Naive thymus-derived CD4-positive, alpha-beta T cell (primary cell): ENCODE results near the gene REM2. TPM values are rescaled to one million over a fixed set of nuclear protein-coding genes. Genes with fewer than 3 reads are reported as not detected.

Source experiments
- ATAC-seq: fragments of 150-1000 bp; cut with Tn5 transposase; 2 replicates; pipeline ENCODE4 v1.10.0; 2021; ENCODE audit warnings: mild to moderate bottlenecking, moderate library complexity
- CTCF ChIA-PET: fragments of 350-600 bp; sonication (Branson Sonifier 250); formaldehyde crosslinking; loops from one replicate; lab custom pipeline; 2021; ENCODE audit warnings: antibody characterized with exemption; lab: Charles Lee
- POLR2A ChIA-PET: fragments of 350-600 bp; sonication (Branson Sonifier 250); formaldehyde crosslinking; loops from one replicate; lab custom pipeline; 2021; ENCODE audit warnings: antibody characterized with exemption, inconsistent platforms; lab: Charles Lee
- DNase-seq, 9 donors: peaks; one replicate each; pipeline versions ENCODE4 v3.0.0 to v3.0.0-alpha.2; 2020 to 2022; ENCODE audit warnings: mixed read lengths in 1 of 9
- H3K27ac ChIP-seq: one replicate; pipeline ENCODE4 v1.7.0; 2013; ENCODE audit warnings: mild to moderate bottlenecking, low read depth, low read length, moderate library complexity
- H3K27me3 ChIP-seq, 2 donors: one replicate each; pipeline ENCODE4 v1.7.0; 2013; ENCODE audit warnings: low read length in 2 of 2, mild to moderate bottlenecking in 2 of 2, moderate library complexity in 2 of 2; ENCODE audit not compliant: control insufficient read depth in 2 of 2, insufficient read depth in 2 of 2
- H3K36me3 ChIP-seq, 3 experiments: 1 replicate in 2 of 3; 2 replicates in 1 of 3; pipeline ENCODE4 v1.7.0; 2013; ENCODE audit warnings: low read length in 3 of 3, mild to moderate bottlenecking in 3 of 3, moderate library complexity in 1 of 3; ENCODE audit not compliant: insufficient read depth in 3 of 3, control insufficient read depth in 2 of 3
- H3K4me1 ChIP-seq, 2 donors: one replicate each; pipeline ENCODE4 v1.7.0; 2013; ENCODE audit warnings: low read length in 2 of 2, mild to moderate bottlenecking in 2 of 2, moderate library complexity in 1 of 2; ENCODE audit not compliant: control insufficient read depth in 2 of 2, insufficient read depth in 2 of 2
- H3K4me3 ChIP-seq: 2 replicates; pipeline ENCODE4 v1.7.0; 2013; ENCODE audit warnings: mild to moderate bottlenecking, low read length
- H3K9me3 ChIP-seq, 3 experiments: 1 replicate in 2 of 3; 2 replicates in 1 of 3; pipeline ENCODE4 v1.7.0; 2013; ENCODE audit warnings: low read length in 3 of 3; ENCODE audit not compliant: control insufficient read depth in 2 of 3
- H3K27ac Mint-ChIP-seq, 9 donors: one replicate each; pipeline ENCODE4 v1.8.0; 2020 to 2022; ENCODE audit warnings: mixed read lengths in 9 of 9, mild to moderate bottlenecking in 8 of 9, moderate library complexity in 5 of 9, inconsistent platforms in 2 of 9
- H3K27me3 Mint-ChIP-seq, 5 donors: one replicate each; pipeline ENCODE4 v1.8.0; 2021 to 2022; ENCODE audit warnings: mixed read lengths in 5 of 5, mild to moderate bottlenecking in 1 of 5
- H3K36me3 Mint-ChIP-seq, 5 donors: one replicate each; pipeline ENCODE4 v1.8.0; 2020 to 2022; ENCODE audit warnings: mixed read lengths in 5 of 5, mild to moderate bottlenecking in 3 of 5, inconsistent platforms in 1 of 5
- H3K4me1 Mint-ChIP-seq, 7 donors: one replicate each; pipeline ENCODE4 v1.8.0; 2020 to 2022; ENCODE audit warnings: mixed read lengths in 7 of 7, mild to moderate bottlenecking in 3 of 7, inconsistent platforms in 1 of 7
- H3K4me3 Mint-ChIP-seq, 10 donors: one replicate each; pipeline ENCODE4 v1.8.0; 2020 to 2022; ENCODE audit warnings: mild to moderate bottlenecking in 10 of 10, mixed read lengths in 10 of 10, moderate library complexity in 6 of 10, inconsistent platforms in 2 of 10
- H3K9me3 Mint-ChIP-seq, 11 donors: one replicate each; pipeline ENCODE4 v1.8.0; 2020 to 2022; ENCODE audit warnings: mixed read lengths in 11 of 11, mild to moderate bottlenecking in 4 of 11, inconsistent platforms in 1 of 11, moderate library complexity in 1 of 11
- intact Hi-C, 2 donors: fragments of 100-400 bp; cut with micrococcal nuclease; formaldehyde crosslinking; loops; one replicate each; pipeline ENCODE4 v1.15.1; 2023
- polyA plus RNA-seq, 2 donors: library from polyadenylated mRNA; unstranded; fragments of 300-500 nt; fragmentation: Illumina TruSeq; gene quantifications; one replicate each; pipeline ENCODE4 v1.2.3, GENCODE V29; 2021
- total RNA-seq, 6 experiments: library from RNA in 5 of 6; stranded (reverse) in 5 of 6; gene quantifications; 1 replicate in 5 of 6; 2 replicates in 1 of 6; pipeline ENCODE4 v1.2.3 and lab custom pipeline; 2021 to 2026

Gene REM2
- total and polyA plus RNA-seq, 7 experiments from 2014 or later, result 0.58 to 8.6 (median 3.9) TPM

DNA sequence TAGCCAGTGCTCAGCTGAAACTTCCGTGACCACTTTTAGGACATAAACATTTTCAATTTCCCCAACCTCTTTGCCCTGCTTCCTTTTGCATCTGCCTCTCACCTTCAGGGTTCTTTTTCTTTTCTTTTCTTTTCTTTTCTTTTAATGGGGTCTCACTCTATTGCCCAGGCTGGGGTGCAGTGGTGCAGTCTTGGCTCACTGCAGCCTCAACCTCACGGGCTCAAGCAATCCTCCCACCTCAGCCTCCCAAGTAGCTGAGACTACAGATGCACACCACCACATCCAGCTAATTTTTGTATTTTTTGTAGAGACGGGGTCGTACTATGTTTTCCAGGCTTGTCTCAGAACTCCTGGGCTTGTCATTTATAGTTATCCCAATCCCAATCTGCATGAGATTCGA, 16.1 kb upstream of the REM2 start:
- ChIA-PET POLR2A (interaction anchor here (1.0 to 1.4 kb wide), 4 partner anchors 15 to 90 kb away, joined by 3 to 4 read pairs (median 3); partner anchors contain the start of gene HAUS4), CTCF (interaction anchor here (1.5 to 1.6 kb wide), 2 partner anchors 12 to 22 kb away, joined by 5 to 6 read pairs; no protein-coding TSS in a partner anchor)
- DNase-seq (no peak), ATAC-seq (no peak)
- Mint-ChIP-seq H3K36me3 (peaks cover 0 to 9% (median 0%) of the 10 kb centered on the region in 5 donors), H3K27me3 (peaks cover 0 to 7% (median 0%) of the 10 kb centered on the region in 5 donors), H3K4me3 (no peak overlapping the region), H3K4me1 (peaks cover 9 to 37% (median 22%) of the 10 kb centered on the region in 7 donors), H3K9me3 (peaks cover 0 to 1% (median 0%) of the 10 kb centered on the region in 11 donors), H3K27ac (peak overlapping the region in 7 of 9 donors; percentile 15 to 77 (median 62))
- intact Hi-C loops, result no loop called here
- Histone ChIP-seq H3K4me1 (peaks cover 12 to 21% of the 10 kb centered on the region in 2 donors), H3K27ac (no peak overlapping the region), H3K4me3 (no peak overlapping the region), H3K27me3 (no peaks in the 10 kb centered on the region), H3K36me3 (peaks cover 0 to 4% (median 0%) of the 10 kb centered on the region in 3 experiments), H3K9me3 (no peaks in the 10 kb centered on the region)

DNA sequence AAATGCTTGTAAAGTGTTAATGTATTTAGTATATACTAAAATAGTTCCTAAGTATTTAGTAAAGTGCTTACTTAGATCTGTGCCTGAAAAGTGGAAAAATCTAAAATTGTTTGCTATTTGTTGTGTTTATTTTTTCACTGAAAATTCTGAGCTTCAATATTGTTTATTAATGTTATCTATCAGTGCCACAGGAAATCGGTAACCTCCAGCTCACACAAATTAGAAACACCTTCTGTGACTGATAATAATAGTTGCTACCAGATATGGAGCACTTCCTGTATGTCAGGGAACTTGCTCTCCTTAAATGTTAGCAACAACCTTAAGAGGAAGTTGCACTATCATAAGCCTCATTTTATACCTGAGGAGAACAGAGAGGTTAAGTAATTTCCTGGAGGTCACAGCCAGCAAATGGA, 12.2 kb upstream of the REM2 start:
- Histone ChIP-seq H3K9me3 (no peaks in the 10 kb centered on the region), H3K4me3 (peak overlapping the region; percentile 72), H3K4me1 (peaks cover 20 to 33% of the 10 kb centered on the region in 2 donors), H3K27ac (peak overlapping the region; percentile 86), H3K36me3 (peaks cover 11 to 38% (median 22%) of the 10 kb centered on the region in 3 experiments), H3K27me3 (no peaks in the 10 kb centered on the region)
- ATAC-seq (no peak), DNase-seq (no peak)
- H3K9me3 Mint-ChIP-seq, result no peaks in the 10 kb centered on the region
- peaks cover 27 to 50% (median 35%) of the 10 kb centered on the region in 7 donors for H3K4me1 Mint-ChIP-seq
- ChIA-PET CTCF (interaction anchor here (0.6 to 5.2 kb wide), 10 partner anchors 14 to 314 kb away, joined by 3 to 75 read pairs (median 6); partner anchors contain the start of gene REM2), POLR2A (interaction anchor here (0.7 to 8.6 kb wide), 18 partner anchors 9 to 311 kb away, joined by 3 to 145 read pairs (median 4); partner anchors contain the start of genes ACIN1, C14orf119, DAD1 and MRPL52)
- intact Hi-C loops, result loop anchor here (1.0 to 5.0 kb wide), 14 partner anchors 13 to 450 kb away; partner anchors contain the start of genes DAD1 (in 2 of the 2), MRPL52 (in 2 of the 2), OXA1L (in 2 of the 2) and RBM23 (in 2 of the 2)
- H3K36me3 Mint-ChIP-seq, result peaks cover 4 to 17% (median 8%) of the 10 kb centered on the region in 5 donors
- H3K27me3 Mint-ChIP-seq, result no peaks in the 10 kb centered on the region
- H3K27ac Mint-ChIP-seq, result peak overlapping the region; percentile 97 to 99 (median 98)
- peak overlapping the region; percentile 86 to 98 (median 95) for H3K4me3 Mint-ChIP-seq

DNA sequence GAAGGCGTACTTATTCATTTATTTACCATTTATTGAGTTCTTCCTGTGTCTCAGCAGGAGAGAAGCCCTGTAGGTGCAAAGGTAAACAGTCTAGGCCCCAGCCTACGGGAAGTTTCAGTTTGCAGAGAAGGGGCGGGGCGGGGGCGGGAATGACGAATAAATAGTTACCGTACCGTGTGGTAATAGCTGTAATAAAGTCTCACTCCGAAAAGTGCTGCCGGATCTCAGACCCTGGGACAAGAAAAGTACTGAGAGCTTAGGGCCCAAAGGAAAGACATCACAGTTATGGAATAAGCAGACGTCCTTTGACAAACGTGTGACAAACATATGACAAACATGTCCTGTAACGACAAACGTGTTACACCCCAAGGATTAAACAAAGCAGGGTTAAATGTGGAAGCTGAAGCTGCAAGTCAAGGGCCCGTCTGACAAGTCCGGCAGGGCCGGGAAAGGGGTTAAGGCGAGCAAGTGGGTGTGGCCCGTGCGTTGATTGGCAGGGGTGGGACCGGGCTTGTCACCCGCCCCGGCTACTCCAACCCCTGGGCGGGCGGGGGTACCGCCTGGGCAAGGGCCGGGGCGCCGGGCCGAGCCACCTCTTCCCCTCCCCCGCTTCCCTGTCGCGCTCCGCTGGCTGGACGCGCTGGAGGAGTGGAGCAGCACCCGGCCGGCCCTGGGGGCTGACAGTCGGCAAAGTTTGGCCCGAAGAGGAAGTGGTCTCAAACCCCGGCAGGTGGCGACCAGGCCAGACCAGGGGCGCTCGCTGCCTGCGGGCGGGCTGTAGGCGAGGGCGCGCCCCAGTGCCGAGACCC, 11.6 kb upstream of the REM2 start, which contains the start of gene LRP10:
Gene LRP10, plus strand, starts transcription at position 517 of the 809 bp plus-strand sequence. CDS start 564 bp downstream, outside the sequence.
- Histone ChIP-seq H3K4me3 (peak within 1 kb of the TSS; percentile 72), H3K36me3 (peaks cover 15 to 44% (median 24%) of the 10 kb centered on the region in 3 experiments), H3K27ac (peak within 1 kb of the TSS; percentile 86), H3K4me1 (peaks cover 20 to 33% of the 10 kb centered on the region in 2 donors), H3K27me3 (no peaks in the 10 kb centered on the region), H3K9me3 (no peaks in the 10 kb centered on the region)
- peak; percentile 59 to 82 (median 73) for DNase-seq
- H3K27me3 Mint-ChIP-seq, result no peaks in the 10 kb centered on the region
- POLR2A ChIA-PET, result interaction anchor here (0.7 to 8.6 kb wide), 22 partner anchors 9 to 315 kb away, joined by 3 to 145 read pairs (median 4); partner anchors contain the start of genes ACIN1, C14orf119, DAD1 and MRPL52
- peaks cover 30 to 52% (median 37%) of the 10 kb centered on the region in 7 donors for H3K4me1 Mint-ChIP-seq
- H3K27ac Mint-ChIP-seq, result peak within 1 kb of the TSS; percentile 97 to 99 (median 98)
- H3K9me3 Mint-ChIP-seq, result no peaks in the 10 kb centered on the region
- H3K36me3 Mint-ChIP-seq, result peaks cover 4 to 22% (median 12%) of the 10 kb centered on the region in 5 donors
- peak; percentile 86 for ATAC-seq
- CTCF ChIA-PET, result interaction anchor here (0.7 to 5.2 kb wide), 14 partner anchors 11 to 315 kb away, joined by 3 to 75 read pairs (median 4); partner anchors contain the start of gene REM2
- H3K4me3 Mint-ChIP-seq, result peak within 1 kb of the TSS; percentile 87 to 98 (median 95)
- intact Hi-C loops, result loop anchor here (1.0 to 5.0 kb wide), 19 partner anchors 13 to 450 kb away; partner anchors contain the start of genes DAD1 (in 2 of the 2), MRPL52 (in 2 of the 2), OXA1L (in 2 of the 2) and PRMT5 (in 2 of the 2)

DNA sequence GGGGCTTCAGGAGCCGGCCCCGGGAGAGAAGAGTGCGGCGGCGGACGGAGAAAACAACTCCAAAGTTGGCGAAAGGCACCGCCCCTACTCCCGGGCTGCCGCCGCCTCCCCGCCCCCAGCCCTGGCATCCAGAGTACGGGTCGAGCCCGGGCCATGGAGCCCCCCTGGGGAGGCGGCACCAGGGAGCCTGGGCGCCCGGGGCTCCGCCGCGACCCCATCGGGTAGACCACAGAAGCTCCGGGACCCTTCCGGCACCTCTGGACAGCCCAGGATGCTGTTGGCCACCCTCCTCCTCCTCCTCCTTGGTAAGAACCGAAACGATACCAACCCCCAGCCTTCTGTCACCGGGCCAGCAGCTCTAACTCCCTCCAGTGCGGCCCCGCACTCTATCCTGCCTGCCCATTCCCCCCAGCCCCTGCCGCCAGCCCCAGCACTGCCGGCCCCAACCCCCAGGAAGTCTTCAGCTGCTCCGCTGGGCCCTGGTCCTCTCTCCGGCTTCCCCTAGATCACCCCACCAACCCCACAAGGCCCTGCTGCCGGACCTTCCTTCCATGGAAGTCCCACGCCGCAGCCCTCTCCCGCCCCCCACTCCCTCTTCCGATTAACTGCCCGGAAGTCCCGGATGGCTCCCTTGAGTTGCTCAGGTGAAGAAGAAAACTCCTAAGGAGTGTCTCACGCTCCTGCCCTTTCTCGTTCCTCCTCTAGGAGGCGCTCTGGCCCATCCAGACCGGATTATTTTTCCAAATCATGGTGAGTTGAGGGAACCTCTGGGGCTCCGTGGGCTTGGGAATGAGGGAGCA, 10.8 kb upstream of the REM2 start:
- Mint-ChIP-seq H3K9me3 (no peaks in the 10 kb centered on the region), H3K27me3 (no peaks in the 10 kb centered on the region), H3K27ac (peak overlapping the region; percentile 83 to 98 (median 94)), H3K36me3 (peaks cover 4 to 21% (median 12%) of the 10 kb centered on the region in 5 donors), H3K4me3 (peak overlapping the region; percentile 87 to 98 (median 95)), H3K4me1 (peaks cover 26 to 49% (median 29%) of the 10 kb centered on the region in 7 donors)
- H3K27me3 ChIP-seq, result no peaks in the 10 kb centered on the region
- POLR2A ChIA-PET, result interaction anchor here (1.2 to 8.6 kb wide), 12 partner anchors 10 to 316 kb away, joined by 3 to 145 read pairs (median 8); partner anchors contain the start of genes OXA1L, PRMT5, RBM23 and REM2
- peak overlapping the region; percentile 86 for H3K27ac ChIP-seq
- H3K9me3 ChIP-seq, result no peaks in the 10 kb centered on the region
- intact Hi-C loops, result loop anchor here (1.0 to 5.0 kb wide), 9 partner anchors 14 to 302 kb away; partner anchors contain the start of genes ACIN1 (in 1 of the 2), C14orf119 (in 1 of the 2), DAD1 (in 1 of the 2) and OXA1L (in 1 of the 2)
- H3K4me3 ChIP-seq, result peak overlapping the region; percentile 72
- CTCF ChIA-PET, result interaction anchor here (0.6 to 5.2 kb wide), 16 partner anchors 12 to 306 kb away, joined by 3 to 75 read pairs (median 5); partner anchors contain the start of gene REM2
- ATAC-seq, result peak; percentile 57
- peak; percentile 55 to 76 (median 69) for DNase-seq
- H3K36me3 ChIP-seq, result peaks cover 15 to 52% (median 27%) of the 10 kb centered on the region in 3 experiments
- peaks cover 20 to 33% of the 10 kb centered on the region in 2 donors for H3K4me1 ChIP-seq

DNA sequence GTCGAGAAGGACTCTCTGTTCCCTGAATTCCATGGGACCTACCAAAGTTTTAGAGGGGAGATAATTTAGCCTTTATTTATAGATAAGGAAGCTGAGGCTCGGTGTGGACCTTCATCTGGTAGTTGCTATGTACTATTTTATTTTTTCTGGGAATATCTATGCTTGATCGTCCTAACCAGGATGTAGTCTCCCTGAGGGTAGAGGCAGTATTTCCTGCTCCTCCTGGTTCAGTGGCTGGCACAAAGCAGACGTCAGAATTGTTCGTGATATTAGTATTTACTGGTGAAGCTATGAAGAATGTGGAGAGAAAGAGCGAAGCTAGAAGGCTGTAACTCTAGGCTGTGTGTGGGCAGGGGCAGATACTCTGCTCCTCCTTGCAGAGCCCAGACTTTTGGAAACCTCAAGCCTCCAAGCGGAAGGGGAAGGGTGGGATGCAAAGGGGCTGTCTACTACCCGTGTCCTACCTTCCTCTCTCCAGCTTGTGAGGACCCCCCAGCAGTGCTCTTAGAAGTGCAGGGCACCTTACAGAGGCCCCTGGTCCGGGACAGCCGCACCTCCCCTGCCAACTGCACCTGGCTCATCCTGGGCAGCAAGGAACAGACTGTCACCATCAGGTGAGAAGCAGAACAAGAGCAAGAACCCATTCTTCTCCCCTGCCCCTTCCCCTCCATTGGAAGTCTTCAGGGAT, 10.0 kb upstream of the REM2 start:
- POLR2A ChIA-PET, result interaction anchor here (0.7 to 8.6 kb wide), 11 partner anchors 10 to 316 kb away, joined by 3 to 145 read pairs (median 8); partner anchors contain the start of genes OXA1L, RBM23 and REM2
- H3K4me3 ChIP-seq, result peak overlapping the region; percentile 72
- peak overlapping the region; percentile 86 for H3K27ac ChIP-seq
- H3K36me3 ChIP-seq, result peaks cover 23 to 60% (median 32%) of the 10 kb centered on the region in 3 experiments
- Mint-ChIP-seq H3K36me3 (peaks cover 7 to 27% (median 14%) of the 10 kb centered on the region in 5 donors), H3K27me3 (no peaks in the 10 kb centered on the region), H3K27ac (peak overlapping the region; percentile 83 to 97 (median 90)), H3K4me1 (peaks cover 26 to 49% (median 29%) of the 10 kb centered on the region in 7 donors), H3K9me3 (no peaks in the 10 kb centered on the region), H3K4me3 (peak overlapping the region; percentile 86 to 98 (median 92))
- H3K27me3 ChIP-seq, result no peaks in the 10 kb centered on the region
- peaks cover 20 to 33% of the 10 kb centered on the region in 2 donors for H3K4me1 ChIP-seq
- CTCF ChIA-PET, result interaction anchor here (0.6 to 5.2 kb wide), 14 partner anchors 12 to 308 kb away, joined by 3 to 75 read pairs (median 5); partner anchors contain the start of gene REM2
- H3K9me3 ChIP-seq, result no peaks in the 10 kb centered on the region
- DNase-seq, result no peak
- intact Hi-C loops, result loop anchor here (1.0 to 5.0 kb wide), 9 partner anchors 13 to 303 kb away; partner anchors contain the start of genes ACIN1 (in 1 of the 2), C14orf119 (in 1 of the 2), DAD1 (in 1 of the 2) and OXA1L (in 1 of the 2)
- no peak for ATAC-seq
